ENCODE data around the gene PHLDA2.
"Not testable (repeated sequence)": the region's sequence is repeated elsewhere in the genome, so short reads cannot be mapped to it uniquely, and the experiment has no call there.

PHLDA2 gene

GRCh38 chr11:2938458-2939418 lies 9.5 kb upstream of the PHLDA2 start:
- H3K9me3 ChIP-seq (ENCODE audit: control insufficient read depth, low read length); H3K27me3 ChIP-seq (ENCODE audit: control insufficient read depth, insufficient read depth, low read length, poor library complexity, severe bottlenecking); H3K36me3 ChIP-seq (ENCODE audit: control insufficient read depth, insufficient read depth, low read length); H3K27ac ChIP-seq (ENCODE audit: insufficient read depth, low read depth, low read length, poor library complexity, severe bottlenecking); H3K4me1 ChIP-seq (ENCODE audit: control insufficient read depth, insufficient read depth, low read length); H3K4me3 ChIP-seq (ENCODE audit: insufficient read depth, low read depth, low read length): not testable (repeated sequence)
- 86 to 87% methylated on average over 20 of the region's 20 CpGs for WGBS, 2 experiments

- not testable (repeated sequence) for H3K4me1 ChIP-seq (ENCODE audit: control insufficient read depth, insufficient read depth, low read length); H3K27me3 ChIP-seq (ENCODE audit: control insufficient read depth, insufficient read depth, low read length, poor library complexity, severe bottlenecking); H3K9me3 ChIP-seq (ENCODE audit: control insufficient read depth, low read length); H3K27ac ChIP-seq (ENCODE audit: insufficient read depth, low read depth, low read length, poor library complexity, severe bottlenecking); H3K36me3 ChIP-seq (ENCODE audit: control insufficient read depth, insufficient read depth, low read length); H3K4me3 ChIP-seq (ENCODE audit: insufficient read depth, low read depth, low read length)
- 91 to 92% methylated on average over 31 to 32 of the region's 32 CpGs for WGBS, 2 experiments
Measured at GRCh38 chr11:2937641-2938457, 8.6 kb upstream of the PHLDA2 start.

GRCh38 chr11:2934611-2935239 lies 5.5 kb upstream of the PHLDA2 start:
- no peak overlapping the region for H3K4me3 ChIP-seq (ENCODE audit: insufficient read depth, low read depth, low read length)
- H3K36me3 ChIP-seq (ENCODE audit: control insufficient read depth, insufficient read depth, low read length), result no peaks in the 10 kb centered on the region
- WGBS, 2 experiments, result 91 to 94% methylated on average over 14 of the region's 14 CpGs

GRCh38 chr11:2934021-2934550 lies 4.9 kb upstream of the PHLDA2 start:
- Histone ChIP-seq H3K4me3 (ENCODE audit: insufficient read depth, low read depth, low read length) (no peak overlapping the region), H3K27ac (ENCODE audit: insufficient read depth, low read depth, low read length, poor library complexity, severe bottlenecking) (no peak overlapping the region)
- 89 to 93% methylated on average over 7 of the region's 7 CpGs for WGBS, 2 experiments

More at GRCh38 chr11:2934611-2935239, 5.5 kb upstream of the PHLDA2 start:
- Histone ChIP-seq H3K4me1 (ENCODE audit: control insufficient read depth, insufficient read depth, low read length) (peaks cover 5% of the 10 kb centered on the region), H3K27me3 (ENCODE audit: control insufficient read depth, insufficient read depth, low read length, poor library complexity, severe bottlenecking) (peaks cover 26% of the 10 kb centered on the region), H3K9me3 (ENCODE audit: control insufficient read depth, low read length) (peaks cover 9% of the 10 kb centered on the region), H3K27ac (ENCODE audit: insufficient read depth, low read depth, low read length, poor library complexity, severe bottlenecking) (no peak overlapping the region)

GRCh38 chr11:2933375-2934020 lies 4.3 kb upstream of the PHLDA2 start:
- Histone ChIP-seq H3K4me1 (ENCODE audit: control insufficient read depth, insufficient read depth, low read length) (peaks cover 5% of the 10 kb centered on the region), H3K27me3 (ENCODE audit: control insufficient read depth, insufficient read depth, low read length, poor library complexity, severe bottlenecking) (peaks cover 38% of the 10 kb centered on the region), H3K36me3 (ENCODE audit: control insufficient read depth, insufficient read depth, low read length) (no peaks in the 10 kb centered on the region), H3K9me3 (ENCODE audit: control insufficient read depth, low read length) (peaks cover 4% of the 10 kb centered on the region), H3K4me3 (ENCODE audit: insufficient read depth, low read depth, low read length) (no peak overlapping the region), H3K27ac (ENCODE audit: insufficient read depth, low read depth, low read length, poor library complexity, severe bottlenecking) (no peak overlapping the region)
- WGBS, 2 experiments, result 67 to 77% methylated on average over 12 of the region's 12 CpGs

More at GRCh38 chr11:2934021-2934550, 4.9 kb upstream of the PHLDA2 start:
- H3K27me3 ChIP-seq (ENCODE audit: control insufficient read depth, insufficient read depth, low read length, poor library complexity, severe bottlenecking), result peaks cover 32% of the 10 kb centered on the region
- H3K9me3 ChIP-seq (ENCODE audit: control insufficient read depth, low read length), result peaks cover 9% of the 10 kb centered on the region
- H3K36me3 ChIP-seq (ENCODE audit: control insufficient read depth, insufficient read depth, low read length), result no peaks in the 10 kb centered on the region
- H3K4me1 ChIP-seq (ENCODE audit: control insufficient read depth, insufficient read depth, low read length), result peaks cover 5% of the 10 kb centered on the region

GRCh38 chr11:2932850-2933251 lies 3.6 kb upstream of the PHLDA2 start:
- peaks cover 3% of the 10 kb centered on the region for H3K9me3 ChIP-seq (ENCODE audit: control insufficient read depth, low read length)
- H3K27ac ChIP-seq (ENCODE audit: insufficient read depth, low read depth, low read length, poor library complexity, severe bottlenecking), result no peak overlapping the region
- no peak overlapping the region for H3K4me3 ChIP-seq (ENCODE audit: insufficient read depth, low read depth, low read length)
- H3K4me1 ChIP-seq (ENCODE audit: control insufficient read depth, insufficient read depth, low read length), result peaks cover 10% of the 10 kb centered on the region
- H3K36me3 ChIP-seq (ENCODE audit: control insufficient read depth, insufficient read depth, low read length), result no peaks in the 10 kb centered on the region
- H3K27me3 ChIP-seq (ENCODE audit: control insufficient read depth, insufficient read depth, low read length, poor library complexity, severe bottlenecking), result peaks cover 45% of the 10 kb centered on the region
- WGBS, 2 experiments, result 84 to 85% methylated on average over 15 of the region's 15 CpGs

- no peak overlapping the region for H3K4me3 ChIP-seq (ENCODE audit: insufficient read depth, low read depth, low read length)
- H3K36me3 ChIP-seq (ENCODE audit: control insufficient read depth, insufficient read depth, low read length), result no peaks in the 10 kb centered on the region
- 82 to 83% methylated on average over 13 of the region's 13 CpGs for WGBS, 2 experiments
- H3K4me1 ChIP-seq (ENCODE audit: control insufficient read depth, insufficient read depth, low read length), result peaks cover 17% of the 10 kb centered on the region
- no peak overlapping the region for H3K27ac ChIP-seq (ENCODE audit: insufficient read depth, low read depth, low read length, poor library complexity, severe bottlenecking)
- H3K27me3 ChIP-seq (ENCODE audit: control insufficient read depth, insufficient read depth, low read length, poor library complexity, severe bottlenecking), result peaks cover 53% of the 10 kb centered on the region
- H3K9me3 ChIP-seq (ENCODE audit: control insufficient read depth, low read length), result no peaks in the 10 kb centered on the region
Measured at GRCh38 chr11:2931771-2932738, 2.8 kb upstream of the PHLDA2 start.

GRCh38 chr11:2931420-2931746 lies 2.2 kb upstream of the PHLDA2 start:
- peaks cover 59% of the 10 kb centered on the region for H3K27me3 ChIP-seq (ENCODE audit: control insufficient read depth, insufficient read depth, low read length, poor library complexity, severe bottlenecking)
- no peak overlapping the region for H3K27ac ChIP-seq (ENCODE audit: insufficient read depth, low read depth, low read length, poor library complexity, severe bottlenecking)
- H3K4me1 ChIP-seq (ENCODE audit: control insufficient read depth, insufficient read depth, low read length), result peaks cover 18% of the 10 kb centered on the region
- no peaks in the 10 kb centered on the region for H3K9me3 ChIP-seq (ENCODE audit: control insufficient read depth, low read length)
- WGBS, 2 experiments, result 88 to 90% methylated on average over 4 of the region's 4 CpGs
- H3K4me3 ChIP-seq (ENCODE audit: insufficient read depth, low read depth, low read length), result no peak overlapping the region
- no peaks in the 10 kb centered on the region for H3K36me3 ChIP-seq (ENCODE audit: control insufficient read depth, insufficient read depth, low read length)
